GM21737 (cell line): ENCODE data around the gene FIGN.

Experiments
- ATAC-seq: cut with Tn5 transposase; IDR thresholded peaks from one replicate; pipeline ENCODE4 v1.9.1; 2021; ENCODE audit warnings: mild to moderate bottlenecking, moderate library complexity; ENCODE audit not compliant: unreplicated experiment

FIGN gene

DNA sequence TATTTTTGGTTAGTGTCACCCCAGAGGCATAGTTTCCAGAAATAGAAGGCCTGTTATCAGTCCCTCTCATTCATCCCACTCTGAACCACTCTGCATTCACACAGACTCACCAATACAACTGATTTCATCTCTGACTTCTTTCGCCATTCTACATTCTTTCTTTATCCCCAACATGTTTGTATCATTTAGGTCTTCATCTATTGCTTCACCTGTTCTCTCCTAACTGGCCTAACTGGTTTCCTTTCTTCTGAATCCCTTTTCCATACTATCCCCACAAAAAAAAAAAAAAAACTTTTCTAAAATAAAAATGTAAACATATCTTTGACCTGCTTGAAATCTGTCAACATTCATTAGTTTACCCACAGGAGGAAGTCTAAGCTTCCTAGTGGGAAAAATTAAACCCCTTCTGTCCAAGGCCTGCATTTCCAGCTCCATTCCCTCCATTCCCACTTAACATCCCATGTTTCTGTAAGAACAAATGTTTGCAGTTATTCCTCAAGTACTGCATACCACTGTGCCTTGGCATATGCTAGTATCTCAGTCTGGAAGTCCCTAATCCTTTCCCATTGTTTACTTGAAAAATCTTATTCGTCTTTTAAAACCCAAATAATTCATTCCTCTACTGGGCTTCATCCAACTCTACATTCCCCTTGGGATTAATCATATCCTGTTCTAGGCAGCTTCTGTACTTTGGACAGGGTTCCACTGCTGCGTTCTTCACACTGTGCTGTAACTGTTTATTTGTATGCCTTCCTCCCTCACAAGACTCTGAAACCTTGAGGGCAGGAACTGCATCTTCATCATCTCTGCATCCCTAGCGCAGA lies 68.5 kb downstream of the FIGN start:
- no peak for ATAC-seq

DNA sequence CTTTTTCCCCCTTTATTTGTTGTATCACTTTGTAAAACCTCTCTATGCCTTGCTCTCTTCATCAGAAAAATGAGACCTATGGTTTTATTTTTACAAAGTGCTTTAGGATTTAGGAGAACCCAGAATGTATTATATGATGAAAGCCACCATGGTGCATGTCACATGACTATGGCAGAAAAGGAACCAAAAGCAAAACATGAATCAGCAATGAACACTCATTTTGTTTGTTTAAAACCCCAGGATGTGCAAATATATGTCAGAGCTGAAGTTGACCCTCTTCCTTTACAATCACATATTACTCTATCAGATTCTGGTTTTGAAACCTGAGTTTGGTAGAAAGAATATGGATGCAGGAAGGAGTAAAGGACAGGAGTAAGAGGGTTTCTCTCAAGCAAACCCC lies 70.0 kb downstream of the FIGN start:
- no peak for ATAC-seq

DNA sequence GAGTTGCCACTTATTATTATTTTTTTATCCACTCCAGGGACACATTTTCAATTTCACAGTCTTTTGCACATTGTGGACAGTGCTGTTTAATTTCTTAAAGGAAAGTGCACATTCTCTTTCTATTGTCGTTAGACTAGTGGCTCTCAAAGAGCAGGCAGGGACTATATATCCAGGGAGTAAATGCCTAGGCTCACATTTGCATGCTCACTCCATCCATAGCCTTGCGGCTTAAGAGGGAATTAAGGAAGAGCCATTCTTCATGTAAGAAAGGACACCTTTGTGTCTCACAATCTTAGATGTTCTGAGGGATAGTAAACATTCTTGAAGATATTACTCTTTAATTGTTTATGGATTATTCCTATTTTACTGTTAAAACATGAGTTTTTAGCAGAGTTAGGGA lies 70.8 kb downstream of the FIGN start:
- no peak for ATAC-seq

DNA sequence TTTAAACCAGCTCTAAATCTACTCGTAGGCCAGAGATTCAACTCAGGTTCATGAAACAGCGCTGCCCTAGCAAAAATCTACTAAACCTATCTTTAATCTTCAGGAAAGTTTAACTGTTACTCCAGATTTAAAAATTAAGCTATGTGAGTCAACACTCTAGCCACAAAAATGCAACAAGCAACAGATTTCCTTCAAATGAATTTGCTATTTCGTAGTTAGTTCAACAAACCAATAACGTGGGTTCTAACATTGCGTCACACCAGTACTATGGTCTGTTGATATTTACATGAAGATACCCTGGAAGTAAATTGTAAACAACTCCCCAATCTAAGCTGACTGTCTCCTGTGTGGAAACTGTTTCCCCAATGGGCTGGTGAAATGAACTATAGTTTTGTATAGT lies 71.2 kb downstream of the FIGN start:
- no peak for ATAC-seq

DNA sequence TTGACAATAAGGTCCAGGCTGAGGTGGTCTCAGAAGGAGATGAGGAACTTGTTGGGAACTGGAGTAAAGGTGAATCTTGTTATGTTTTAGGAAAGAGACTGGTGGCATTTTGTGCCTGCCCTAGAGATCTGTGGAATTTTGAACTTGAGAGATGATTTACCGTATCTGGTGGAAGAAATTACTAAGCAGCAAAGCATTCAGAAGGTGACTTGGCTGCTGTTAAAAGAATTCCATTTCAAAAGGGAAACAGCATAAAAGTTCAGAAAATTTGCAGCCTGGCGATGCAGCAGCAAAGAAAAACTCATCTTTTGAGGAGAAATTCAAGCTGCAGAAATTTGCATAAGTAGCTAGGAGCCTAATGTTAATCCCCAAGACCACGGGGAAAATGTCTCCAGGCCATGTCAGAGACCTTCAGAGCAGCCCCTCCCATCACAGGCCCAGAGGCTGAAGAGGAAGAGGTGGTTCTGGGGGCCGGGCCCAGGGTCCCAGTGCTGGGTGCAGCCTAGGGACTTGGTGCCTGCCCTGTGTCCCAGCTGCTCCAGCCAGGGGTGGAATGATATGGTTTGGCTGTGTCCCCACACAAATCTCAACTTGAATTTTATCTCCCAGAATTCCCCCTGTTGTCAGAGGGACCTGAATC lies 73.5 kb downstream of the FIGN start:
- ATAC-seq = no peak

DNA sequence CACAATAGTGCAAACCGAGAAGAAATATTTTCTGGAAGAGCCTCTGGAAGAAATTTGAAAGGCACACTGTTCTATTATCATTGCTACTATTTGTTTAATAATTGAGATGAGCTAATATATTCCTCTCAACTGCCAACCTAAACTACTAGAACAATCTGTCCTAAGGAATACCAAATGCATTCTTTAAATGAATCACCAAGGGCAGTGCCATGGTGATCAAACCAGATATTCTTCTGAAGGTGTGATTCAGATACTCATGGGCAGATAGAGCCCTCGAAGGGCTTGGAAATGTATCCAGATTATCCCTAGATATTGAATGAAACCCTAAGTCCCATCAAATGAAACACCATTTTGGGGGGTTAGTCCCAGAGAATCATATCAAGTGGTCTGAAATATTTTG lies 76.6 kb downstream of the FIGN start:
- no peak for ATAC-seq

DNA sequence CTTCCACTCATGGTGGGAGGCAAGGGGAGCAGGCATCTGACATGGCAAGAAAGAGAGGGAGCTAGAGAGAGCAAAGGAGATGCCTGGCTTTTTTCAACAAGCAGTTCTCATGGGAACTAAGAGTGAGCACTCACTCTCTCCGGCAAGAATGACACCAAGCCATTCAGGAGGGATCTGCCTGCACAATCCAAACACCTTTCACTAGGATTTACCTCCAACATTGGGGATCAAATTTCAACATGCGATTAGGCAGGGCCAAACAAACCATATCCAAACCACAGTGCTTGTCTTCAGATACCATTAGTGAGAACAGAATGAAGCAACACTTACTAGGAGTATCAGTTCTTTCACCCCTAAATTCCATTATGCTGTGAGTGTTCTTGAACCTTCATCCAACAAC lies 77.3 kb downstream of the FIGN start:
- ATAC-seq = no peak

DNA sequence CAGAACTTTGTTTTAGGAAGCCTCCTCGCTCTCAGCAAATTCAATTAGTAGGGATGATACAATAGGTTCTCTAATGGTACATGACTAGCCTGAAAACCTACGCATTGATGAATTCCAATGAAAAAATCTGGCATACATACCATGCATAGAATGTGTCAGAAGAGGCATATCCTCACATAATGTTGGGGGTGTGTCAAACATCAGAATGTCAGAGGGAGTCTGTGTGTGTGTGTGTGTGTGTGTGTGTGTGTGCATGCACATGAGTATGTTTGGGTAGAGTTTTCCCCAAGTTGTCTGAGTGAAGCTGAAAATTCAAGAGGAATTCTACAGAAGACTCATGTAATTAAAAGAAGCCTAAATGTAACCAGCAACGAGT lies 78.5 kb downstream of the FIGN start:
- ATAC-seq = no peak

DNA sequence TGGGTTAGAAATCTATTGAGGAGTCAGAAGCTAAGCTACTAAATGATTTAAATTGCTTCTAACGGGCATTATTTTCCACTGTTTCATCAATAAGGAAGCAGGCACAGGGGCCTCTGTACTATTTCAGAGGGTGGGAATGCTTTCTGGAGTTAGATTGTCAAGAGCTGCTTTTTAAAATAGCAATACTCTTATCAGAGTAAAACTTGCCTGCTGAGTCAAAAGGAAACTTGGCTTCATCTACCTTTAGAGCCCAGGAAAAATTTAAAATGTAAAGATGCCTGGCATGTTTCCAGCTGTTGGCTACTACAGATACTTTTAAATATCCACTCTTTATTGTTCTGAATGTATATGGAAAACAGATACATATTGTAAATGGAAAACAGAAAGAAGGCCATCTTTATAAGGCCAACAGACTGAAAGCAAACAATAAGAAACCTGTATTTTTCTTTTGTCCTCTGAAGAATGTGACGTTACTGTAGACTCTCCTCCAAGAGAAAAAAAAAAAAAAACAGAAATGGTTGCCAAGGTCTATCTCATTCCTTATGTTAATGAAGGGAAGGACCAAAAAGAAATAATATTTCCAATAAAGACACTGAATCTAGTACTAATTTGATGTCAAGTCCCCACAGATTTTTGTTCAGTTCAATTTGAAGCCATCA lies 79.1 kb downstream of the FIGN start:
- no peak for ATAC-seq

DNA sequence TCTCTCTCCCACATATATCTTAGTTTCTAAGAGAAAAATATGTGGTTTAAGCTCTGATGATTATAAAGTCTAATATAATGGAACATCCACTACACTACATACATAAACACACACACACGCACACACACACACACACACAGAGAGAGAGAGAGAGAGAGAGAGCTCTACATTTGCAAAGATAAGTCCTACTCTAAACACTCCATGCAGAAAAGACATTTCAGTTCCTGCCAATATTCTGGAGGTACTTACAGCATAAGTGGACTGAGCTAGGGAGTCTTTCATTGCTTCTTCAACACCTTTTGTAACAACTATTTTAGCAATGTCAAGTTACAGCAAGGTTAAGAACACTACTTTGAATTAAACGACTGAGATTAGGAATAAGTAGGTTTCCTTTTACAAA lies 80.1 kb downstream of the FIGN start:
- no peak for ATAC-seq

DNA sequence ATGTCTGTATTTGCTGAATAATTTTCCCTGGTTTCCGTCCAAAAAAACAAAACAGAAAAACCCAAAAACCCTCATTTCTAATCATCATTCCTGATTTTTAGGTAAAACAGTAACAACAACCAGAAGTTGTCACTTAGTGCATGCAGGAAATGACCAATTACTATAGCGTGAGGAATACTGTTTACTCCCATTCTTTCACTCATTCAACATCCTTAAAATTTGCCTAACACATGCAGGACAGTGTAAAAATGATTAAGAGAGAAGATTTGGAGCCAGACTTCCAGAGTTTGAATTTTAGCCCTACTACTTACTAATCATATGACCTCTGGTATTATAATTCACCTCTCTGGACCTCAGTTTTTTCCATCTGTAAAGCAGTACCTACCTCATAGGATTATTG lies 83.1 kb downstream of the FIGN start:
- ATAC-seq = no peak

DNA sequence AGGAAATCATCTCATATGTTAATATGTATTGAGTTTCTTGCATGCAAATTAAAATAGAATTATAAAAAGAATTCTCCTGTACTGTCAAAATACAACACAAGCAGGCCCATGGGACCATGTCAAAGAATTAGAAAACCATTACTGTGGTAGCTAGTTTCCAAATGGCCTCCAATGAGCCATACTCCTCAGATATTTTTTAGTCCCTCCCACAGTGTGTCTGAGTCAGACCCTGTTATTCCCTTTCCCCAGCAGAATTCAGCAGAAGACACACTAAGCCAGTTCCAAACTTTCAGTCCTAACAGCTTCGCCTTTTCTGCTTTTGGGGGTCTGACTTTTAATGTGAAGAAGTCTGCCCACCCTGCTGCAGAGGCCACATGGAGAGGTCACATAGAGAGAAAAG lies 86.7 kb downstream of the FIGN start:
- no peak for ATAC-seq

DNA sequence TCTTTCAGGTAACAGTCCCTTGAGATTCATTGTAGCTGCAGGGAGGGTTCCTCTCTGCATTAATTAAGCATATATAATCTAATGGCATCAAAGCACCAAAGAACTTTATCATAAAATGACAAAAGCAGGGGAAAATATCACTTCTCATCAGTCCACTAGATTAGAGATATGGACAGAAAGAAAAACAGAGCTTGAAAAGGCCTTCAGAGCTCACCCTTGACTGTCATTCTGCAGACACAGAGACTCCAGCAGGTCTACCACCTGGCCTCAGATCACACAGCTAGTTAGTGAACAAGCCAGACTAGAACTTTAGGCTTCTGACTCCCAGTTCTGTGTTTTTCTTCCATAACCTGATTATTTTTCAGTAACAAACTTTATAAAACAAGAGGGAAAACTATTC lies 88.5 kb downstream of the FIGN start:
- ATAC-seq = no peak

DNA sequence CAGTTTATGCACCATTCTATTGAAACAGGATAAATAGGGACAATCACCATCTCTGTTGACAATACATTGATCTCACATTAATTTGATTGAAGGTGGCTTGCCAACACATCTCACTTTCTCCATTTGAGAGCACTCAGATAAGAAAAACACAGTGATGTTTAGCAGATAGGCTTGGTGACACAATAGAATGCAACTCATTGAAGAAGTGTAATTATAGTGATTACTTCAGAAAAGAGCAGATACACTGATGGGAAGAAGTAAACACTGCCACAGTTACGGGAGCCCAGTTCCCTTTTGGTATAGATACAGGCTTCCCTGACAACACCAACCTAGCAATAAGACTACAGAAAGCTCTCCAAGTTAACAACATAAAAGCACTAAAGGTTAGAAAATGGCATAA lies 89.1 kb downstream of the FIGN start:
- ATAC-seq = no peak

DNA sequence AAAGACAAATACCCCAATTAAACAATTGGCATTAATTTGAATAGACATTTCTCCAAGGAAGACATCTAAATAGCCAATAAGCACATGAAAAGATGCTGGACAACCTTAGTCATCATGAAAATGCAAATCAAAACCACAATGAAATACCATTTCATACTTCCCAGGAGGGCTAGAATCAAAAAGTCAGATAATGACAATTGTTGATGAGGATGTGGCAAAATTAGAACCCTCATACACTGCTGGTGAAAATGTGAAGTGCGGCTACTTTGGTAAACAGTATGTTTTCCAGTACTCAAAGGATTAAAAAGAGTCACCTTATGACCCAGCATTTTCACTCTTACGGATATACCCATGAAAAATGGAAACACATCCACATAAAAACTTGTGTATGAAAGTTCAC lies 91.6 kb downstream of the FIGN start:
- no peak for ATAC-seq

DNA sequence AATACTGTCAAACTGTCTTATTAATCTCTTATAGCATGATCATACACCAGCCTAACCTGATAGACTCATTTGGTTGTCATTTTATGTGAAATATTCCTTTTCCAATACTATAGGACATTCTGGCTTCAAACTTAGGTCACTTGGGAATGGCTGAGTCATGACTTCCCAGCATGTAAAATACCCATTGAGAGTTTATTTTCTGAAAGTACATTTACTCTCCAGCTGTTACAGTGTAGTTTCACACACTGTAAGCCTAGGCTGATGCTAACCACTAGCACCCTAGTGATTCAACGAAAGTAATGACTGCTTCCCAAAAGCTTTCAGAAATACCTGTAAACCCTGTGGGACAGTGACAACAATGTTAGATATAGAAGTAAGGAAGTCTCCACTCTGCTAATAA lies 93.8 kb downstream of the FIGN start:
- ATAC-seq = no peak

DNA sequence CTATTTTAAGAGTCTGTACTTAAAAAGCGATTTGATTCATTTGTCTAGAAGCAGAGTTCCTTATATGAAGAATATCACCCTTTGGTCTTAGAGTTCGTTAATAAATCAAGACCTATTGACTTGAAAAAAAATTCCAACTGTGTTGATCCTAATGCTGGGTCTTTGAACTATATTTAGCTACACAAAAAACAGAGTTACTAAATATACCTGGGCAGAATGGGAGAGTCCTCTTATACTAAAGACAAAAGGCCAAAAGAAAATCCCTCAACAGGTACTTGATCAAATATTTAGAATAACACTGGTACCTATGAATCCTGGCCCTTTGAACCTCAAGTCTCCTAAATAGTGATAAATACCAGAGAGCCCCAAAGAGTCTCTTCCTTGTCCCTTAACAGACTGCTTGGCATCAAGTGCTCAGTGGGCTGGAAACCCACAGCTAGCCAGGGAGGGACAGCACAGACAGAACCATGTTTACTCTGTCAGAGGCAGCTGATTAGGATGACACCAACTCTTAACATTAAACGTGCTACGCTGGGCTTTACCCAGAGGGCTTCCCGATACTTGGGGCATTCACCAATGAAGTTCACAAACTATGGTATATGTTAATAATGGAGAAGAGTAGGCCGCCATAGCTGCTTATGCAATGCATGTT lies 95.1 kb downstream of the FIGN start:
- ATAC-seq = no peak

DNA sequence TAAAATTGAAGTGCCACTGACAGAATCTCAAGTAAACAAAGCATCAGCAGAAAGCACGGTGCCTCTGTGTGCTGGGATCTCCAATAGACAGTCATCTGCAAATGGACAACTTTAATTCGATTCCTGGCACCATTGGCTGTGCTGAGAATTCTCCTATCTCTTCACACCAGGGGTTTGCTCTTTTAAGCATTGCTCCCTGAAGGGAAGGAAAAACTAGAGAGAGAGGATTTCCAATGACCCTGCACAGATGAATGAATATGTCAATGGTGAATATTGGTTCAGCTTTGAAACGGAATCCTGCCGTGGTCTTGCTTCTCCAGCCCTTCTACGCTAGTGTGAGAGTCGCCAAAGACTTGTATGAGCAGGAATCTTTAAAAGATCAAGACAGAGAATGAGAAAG lies 97.9 kb downstream of the FIGN start:
- no peak for ATAC-seq

DNA sequence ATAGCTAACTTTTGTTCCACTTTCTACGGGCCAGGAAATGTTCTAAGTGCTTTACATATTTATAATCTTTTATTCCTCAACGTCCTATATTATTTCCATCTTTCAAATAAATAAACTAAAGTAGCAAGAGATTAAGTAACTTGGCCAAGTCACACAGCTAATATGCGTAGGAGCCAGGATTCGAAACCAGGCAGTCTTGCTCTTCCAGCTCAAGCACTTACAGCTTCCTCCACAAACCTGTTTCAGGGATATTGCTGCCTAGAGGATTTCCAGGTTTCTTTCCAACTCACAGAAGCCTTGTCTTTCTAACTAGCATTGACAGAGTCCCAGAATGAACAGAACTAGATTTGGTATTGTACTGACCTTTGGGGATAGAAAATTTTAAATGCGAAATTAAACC lies 102.5 kb downstream of the FIGN start:
- ATAC-seq = no peak

DNA sequence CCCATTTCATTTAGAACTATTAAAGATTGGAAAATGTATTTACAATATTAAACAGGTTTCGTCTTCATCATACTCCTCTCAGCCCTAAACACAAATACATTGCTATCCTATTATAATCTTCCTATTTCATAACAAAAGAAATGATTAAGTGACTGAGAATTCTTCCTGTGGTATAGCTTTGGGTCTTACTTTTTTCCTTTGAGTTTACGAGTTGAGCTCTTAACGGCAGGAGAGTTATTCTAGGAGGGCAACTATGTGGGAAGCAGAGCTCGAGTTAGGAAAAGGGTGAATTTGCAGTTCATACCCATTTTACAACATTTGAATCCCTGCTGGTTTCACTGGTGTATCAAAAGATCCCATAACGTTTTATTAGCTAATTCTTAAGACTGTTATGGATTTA lies 105.0 kb downstream of the FIGN start:
- ATAC-seq = no peak

DNA sequence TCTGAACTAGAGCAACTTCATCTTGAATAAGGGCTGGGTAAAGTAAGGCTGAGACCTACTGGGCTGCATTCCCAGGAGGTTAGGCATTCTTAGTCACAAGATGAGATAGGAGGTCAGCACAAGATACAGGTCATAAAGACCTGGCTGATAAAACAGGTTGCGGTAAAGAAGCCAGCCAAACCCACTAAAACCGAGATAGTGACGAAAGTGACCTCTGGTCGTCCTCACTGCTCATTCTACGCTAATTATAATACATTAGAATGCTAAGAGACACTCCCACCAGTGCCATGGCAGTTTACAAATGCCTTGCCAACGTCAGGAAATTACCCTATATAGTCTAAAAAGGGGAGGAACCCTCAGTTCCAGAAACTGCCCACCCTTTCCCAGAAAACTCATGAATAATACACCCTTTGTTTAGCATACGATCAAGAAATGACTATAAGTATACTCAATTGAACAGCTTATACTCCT lies 109.1 kb downstream of the FIGN start:
- no peak for ATAC-seq

DNA sequence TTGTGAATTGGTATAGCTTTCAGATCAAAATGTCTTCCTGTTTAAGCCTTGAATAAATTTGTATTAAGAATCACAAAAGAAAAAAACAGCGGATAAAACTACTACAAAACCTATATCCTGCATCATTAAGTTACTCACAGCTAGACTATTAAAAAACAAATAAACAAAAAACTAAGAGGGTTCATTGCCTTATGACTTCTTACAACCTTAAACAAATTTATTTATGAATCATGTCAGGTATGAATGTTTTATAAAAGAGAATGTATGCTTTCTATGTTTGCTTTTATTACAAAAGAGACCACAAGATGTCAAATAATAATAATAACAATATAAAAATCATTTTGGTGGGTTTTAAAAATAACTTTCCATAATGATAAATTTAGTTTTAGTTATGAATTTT lies 109.6 kb downstream of the FIGN start:
- no peak for ATAC-seq
